HL-60 (cell line): ENCODE results near the gene FBXO27.

Experiments used
- SPI1 ChIP-seq: IDR thresholded peaks from 2 replicates; pipeline ENCODE4 v1.6.1; 2012; ENCODE audit warnings: low read depth, mild to moderate bottlenecking, borderline replicate concordance
- TF ChIP-seq, protein P1 (sequence below): IDR thresholded peaks from one replicate; pipeline ENCODE4 v1.5.1; 2011; ENCODE audit warnings: low read length, control low read depth, inconsistent platforms; ENCODE audit not compliant: insufficient read depth

DNA sequence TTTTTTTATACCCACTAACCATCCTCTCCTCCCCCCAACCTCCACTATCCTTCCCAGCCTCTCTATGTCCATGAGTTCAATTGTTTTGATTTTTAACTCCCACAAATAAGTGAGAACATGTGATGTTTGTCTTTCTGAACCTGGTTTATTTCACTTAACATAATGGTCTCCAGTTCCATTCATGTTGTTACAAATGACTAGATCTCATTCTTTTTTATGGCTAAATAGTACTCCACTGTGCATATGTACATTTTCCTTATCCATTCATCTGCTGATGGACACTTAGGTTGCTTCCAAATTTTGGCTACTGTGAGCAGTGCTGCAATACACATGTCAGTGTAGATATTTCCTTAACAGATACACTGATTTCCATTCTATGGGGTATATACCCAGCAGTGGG is 27.0 kb upstream of the FBXO27 start:
- TF ChIP-seq, protein P1, sequence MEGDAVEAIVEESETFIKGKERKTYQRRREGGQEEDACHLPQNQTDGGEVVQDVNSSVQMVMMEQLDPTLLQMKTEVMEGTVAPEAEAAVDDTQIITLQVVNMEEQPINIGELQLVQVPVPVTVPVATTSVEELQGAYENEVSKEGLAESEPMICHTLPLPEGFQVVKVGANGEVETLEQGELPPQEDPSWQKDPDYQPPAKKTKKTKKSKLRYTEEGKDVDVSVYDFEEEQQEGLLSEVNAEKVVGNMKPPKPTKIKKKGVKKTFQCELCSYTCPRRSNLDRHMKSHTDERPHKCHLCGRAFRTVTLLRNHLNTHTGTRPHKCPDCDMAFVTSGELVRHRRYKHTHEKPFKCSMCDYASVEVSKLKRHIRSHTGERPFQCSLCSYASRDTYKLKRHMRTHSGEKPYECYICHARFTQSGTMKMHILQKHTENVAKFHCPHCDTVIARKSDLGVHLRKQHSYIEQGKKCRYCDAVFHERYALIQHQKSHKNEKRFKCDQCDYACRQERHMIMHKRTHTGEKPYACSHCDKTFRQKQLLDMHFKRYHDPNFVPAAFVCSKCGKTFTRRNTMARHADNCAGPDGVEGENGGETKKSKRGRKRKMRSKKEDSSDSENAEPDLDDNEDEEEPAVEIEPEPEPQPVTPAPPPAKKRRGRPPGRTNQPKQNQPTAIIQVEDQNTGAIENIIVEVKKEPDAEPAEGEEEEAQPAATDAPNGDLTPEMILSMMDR = no peak
- no peak for TF ChIP-seq SPI1
